DOHH2 (cell line): ENCODE measurements around the gene GOLPH3.

Source experiments
- H3F3A ChIP-seq: fragments of 200-600 bp; sonication (generic), shearing (Covaris generic); 2 replicates; pipeline ENCODE4 v1.6.0; 2016; ENCODE audit warnings: antibody characterized with exemption, mild to moderate bottlenecking; ENCODE audit not compliant: control insufficient read depth, insufficient read depth
- H3K27ac ChIP-seq: fragments of 200-600 bp; sonication (generic); 2 replicates; pipeline ENCODE4 v1.5.1; 2014; ENCODE audit warnings: low read depth, mild to moderate bottlenecking, low read length, moderate library complexity
- H3K27me3 ChIP-seq: fragments of 200-600 bp; sonication (generic); 2 replicates; pipeline ENCODE4 v1.6.1; 2014; ENCODE audit warnings: mild to moderate bottlenecking, low read length, mixed read lengths; ENCODE audit not compliant: control insufficient read depth
- H3K36me3 ChIP-seq: fragments of 200-600 bp; sonication (generic); 2 replicates; pipeline ENCODE4 v1.6.1; 2014; ENCODE audit warnings: mild to moderate bottlenecking, low read length, moderate library complexity, mixed read lengths; ENCODE audit not compliant: control insufficient read depth
- H3K4me1 ChIP-seq: fragments of 200-600 bp; sonication (generic); 2 replicates; pipeline ENCODE4 v1.6.1; 2014; ENCODE audit warnings: mild to moderate bottlenecking, low read length, mixed read lengths; ENCODE audit not compliant: control insufficient read depth
- H3K4me2 ChIP-seq: fragments of 200-600 bp; sonication (generic); 2 replicates; pipeline ENCODE4 v1.6.0; 2014; ENCODE audit warnings: mild to moderate bottlenecking, low read length, moderate library complexity
- H3K4me3 ChIP-seq: fragments of 200-600 bp; sonication (generic); 2 replicates; pipeline ENCODE4 v1.5.1; 2014; ENCODE audit warnings: mild to moderate bottlenecking, low read length, mixed read lengths
- H3K79me2 ChIP-seq: fragments of 200-600 bp; sonication (generic); 2 replicates; pipeline ENCODE4 v1.6.1; 2014; ENCODE audit warnings: mild to moderate bottlenecking, low read length, mixed read lengths; ENCODE audit not compliant: control insufficient read depth
- H3K9me2 ChIP-seq: fragments of 200-600 bp; sonication (generic); replicated peaks from 2 replicates; pipeline ENCODE4 v1.6.1; 2014; ENCODE audit warnings: mild to moderate bottlenecking, low read length, mixed read lengths; ENCODE audit not compliant: control insufficient read depth
- H3K9me3 ChIP-seq: fragments of 200-600 bp; sonication (generic); 2 replicates; pipeline ENCODE4 v1.6.1; 2014; ENCODE audit warnings: antibody characterized with exemption, low read length, mixed read lengths; ENCODE audit not compliant: control insufficient read depth, insufficient read depth
- H4K20me1 ChIP-seq: fragments of 200-600 bp; sonication (generic); 2 replicates; pipeline ENCODE4 v1.6.0; 2014; ENCODE audit warnings: low read depth, mild to moderate bottlenecking, antibody characterized with exemption, low read length, moderate library complexity; ENCODE audit not compliant: control insufficient read depth, insufficient read depth
- EZH2phosphoT487 ChIP-seq: fragments of 200-600 bp; sonication (generic); IDR thresholded peaks from 2 replicates; pipeline ENCODE4 v1.6.1; 2017; ENCODE audit warnings: borderline replicate concordance, mild to moderate bottlenecking, antibody characterized with exemption, low read length, moderate library complexity, mixed read lengths
- TF ChIP-seq, protein P1 (sequence below): fragments of 200-600 bp; sonication (generic); IDR thresholded peaks from one replicate; pipeline ENCODE4 v1.5.1; 2014; ENCODE audit warnings: antibody characterized with exemption, mild to moderate bottlenecking, low read depth, low read length; ENCODE audit not compliant: poor library complexity, severe bottlenecking

GOLPH3 gene

DNA sequence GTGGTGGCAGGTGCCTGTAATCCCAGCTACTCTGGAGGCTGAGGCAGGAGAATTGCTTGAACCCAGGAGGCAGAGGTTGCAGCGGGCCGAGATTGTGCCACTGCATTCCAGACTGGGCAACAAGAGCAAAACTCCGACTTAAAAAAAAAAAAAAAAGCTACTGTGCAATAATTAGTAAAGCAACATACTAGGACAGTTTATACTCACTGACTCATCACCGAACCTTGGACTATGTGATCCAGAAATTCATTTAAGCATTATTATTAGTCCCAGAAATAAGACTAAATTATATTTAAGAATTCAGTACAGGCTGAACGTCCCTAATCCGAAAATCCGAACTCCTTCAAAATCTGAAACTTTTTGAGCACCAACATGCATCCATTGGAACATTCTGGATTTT is 37.8 kb downstream of the GOLPH3 start:
- Histone ChIP-seq H3K4me2 (no peak overlapping the region), H4K20me1 (no peaks in the 10 kb centered on the region), H3K79me2 (peaks cover 25% of the 10 kb centered on the region), H3F3A (no peaks in the 10 kb centered on the region), H3K36me3 (peaks cover 39% of the 10 kb centered on the region), H3K27ac (no peak overlapping the region), H3K9me2 (no peaks in the 10 kb centered on the region), H3K4me3 (no peak overlapping the region), H3K27me3 (no peaks in the 10 kb centered on the region), H3K9me3 (no peaks in the 10 kb centered on the region), H3K4me1 (no peaks in the 10 kb centered on the region)
- TF ChIP-seq, protein P1, sequence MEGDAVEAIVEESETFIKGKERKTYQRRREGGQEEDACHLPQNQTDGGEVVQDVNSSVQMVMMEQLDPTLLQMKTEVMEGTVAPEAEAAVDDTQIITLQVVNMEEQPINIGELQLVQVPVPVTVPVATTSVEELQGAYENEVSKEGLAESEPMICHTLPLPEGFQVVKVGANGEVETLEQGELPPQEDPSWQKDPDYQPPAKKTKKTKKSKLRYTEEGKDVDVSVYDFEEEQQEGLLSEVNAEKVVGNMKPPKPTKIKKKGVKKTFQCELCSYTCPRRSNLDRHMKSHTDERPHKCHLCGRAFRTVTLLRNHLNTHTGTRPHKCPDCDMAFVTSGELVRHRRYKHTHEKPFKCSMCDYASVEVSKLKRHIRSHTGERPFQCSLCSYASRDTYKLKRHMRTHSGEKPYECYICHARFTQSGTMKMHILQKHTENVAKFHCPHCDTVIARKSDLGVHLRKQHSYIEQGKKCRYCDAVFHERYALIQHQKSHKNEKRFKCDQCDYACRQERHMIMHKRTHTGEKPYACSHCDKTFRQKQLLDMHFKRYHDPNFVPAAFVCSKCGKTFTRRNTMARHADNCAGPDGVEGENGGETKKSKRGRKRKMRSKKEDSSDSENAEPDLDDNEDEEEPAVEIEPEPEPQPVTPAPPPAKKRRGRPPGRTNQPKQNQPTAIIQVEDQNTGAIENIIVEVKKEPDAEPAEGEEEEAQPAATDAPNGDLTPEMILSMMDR: no peak

DNA sequence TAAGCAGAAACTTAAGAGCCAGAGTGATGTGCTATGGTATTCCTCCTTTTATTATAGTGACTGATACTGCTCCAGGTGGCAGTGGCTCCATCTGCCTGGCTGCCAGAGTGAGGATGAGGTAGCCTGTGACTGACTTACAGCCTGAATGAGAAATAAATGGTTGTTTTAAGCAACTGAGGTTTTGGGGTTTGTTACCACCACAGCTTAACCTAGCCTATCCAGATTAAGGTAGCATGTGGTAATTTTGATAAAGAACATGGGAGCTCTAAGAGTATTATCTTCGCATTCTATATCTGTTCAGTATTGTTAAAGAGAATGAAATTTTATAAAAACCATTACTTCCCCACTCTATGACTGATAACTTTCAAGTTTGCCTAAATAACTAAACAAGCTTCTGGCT is 39.0 kb downstream of the GOLPH3 start:
- Histone ChIP-seq H3K79me2 (peaks cover 26% of the 10 kb centered on the region), H3K4me1 (no peaks in the 10 kb centered on the region), H3K4me3 (no peak overlapping the region), H3K27ac (no peak overlapping the region), H3K4me2 (no peak overlapping the region), H4K20me1 (no peaks in the 10 kb centered on the region), H3K27me3 (no peaks in the 10 kb centered on the region), H3K36me3 (peaks cover 50% of the 10 kb centered on the region), H3F3A (no peaks in the 10 kb centered on the region), H3K9me3 (no peaks in the 10 kb centered on the region), H3K9me2 (no peaks in the 10 kb centered on the region)
- TF ChIP-seq EZH2phosphoT487: no peak
- TF ChIP-seq, protein P1: no peak

DNA sequence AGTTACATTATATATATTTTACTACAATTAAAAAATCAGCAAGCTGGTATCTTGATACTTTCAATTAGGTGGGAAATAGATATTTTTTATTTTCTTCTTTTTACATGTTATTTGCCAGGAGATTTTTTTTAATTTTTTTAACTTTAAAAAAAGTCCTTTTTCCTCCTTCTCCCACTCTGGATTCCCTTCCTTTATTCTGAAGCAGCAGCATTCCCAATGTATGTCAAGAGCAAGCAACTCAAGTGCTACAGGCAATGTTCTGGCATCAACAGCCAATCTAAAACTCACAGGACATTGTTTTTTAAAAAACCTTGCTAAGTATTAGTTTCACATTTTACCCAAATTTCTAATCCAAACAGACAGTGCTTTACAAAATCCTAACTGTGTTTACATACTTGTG is 41.4 kb downstream of the GOLPH3 start:
- no peaks in the 10 kb centered on the region for H3K4me1 ChIP-seq
- H3K4me2 ChIP-seq: no peak overlapping the region
- H3K27ac ChIP-seq: no peak overlapping the region
- no peak for TF ChIP-seq EZH2phosphoT487
- TF ChIP-seq, protein P1: no peak
- H3K27me3 ChIP-seq: no peaks in the 10 kb centered on the region
- no peaks in the 10 kb centered on the region for H3K9me3 ChIP-seq
- no peaks in the 10 kb centered on the region for H4K20me1 ChIP-seq
- no peak overlapping the region for H3K4me3 ChIP-seq
- H3K79me2 ChIP-seq: peaks cover 23% of the 10 kb centered on the region
- H3K9me2 ChIP-seq: no peaks in the 10 kb centered on the region
- no peaks in the 10 kb centered on the region for H3F3A ChIP-seq
- H3K36me3 ChIP-seq: peaks cover 47% of the 10 kb centered on the region

DNA sequence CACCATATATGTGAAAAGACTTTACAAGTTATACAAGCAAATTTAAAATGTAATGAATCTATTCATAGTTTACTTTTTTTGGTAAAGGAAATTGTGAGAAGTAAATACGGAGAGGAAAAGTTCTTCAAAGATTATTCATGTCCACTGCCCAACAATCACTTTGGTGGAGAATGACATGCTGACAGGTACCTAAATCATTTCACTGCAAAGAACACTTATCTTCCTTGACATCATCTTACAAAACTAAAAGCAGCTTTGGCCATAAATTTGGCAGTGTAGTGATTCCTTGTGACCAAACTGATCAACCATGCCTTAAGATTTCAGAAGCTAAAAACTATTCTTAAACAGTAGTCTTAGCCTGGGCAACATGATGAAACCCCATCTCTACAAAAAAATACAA is 42.5 kb downstream of the GOLPH3 start:
- Histone ChIP-seq H3K79me2 (peaks cover 27% of the 10 kb centered on the region), H3K4me3 (no peak overlapping the region), H3K9me2 (no peaks in the 10 kb centered on the region), H3K27me3 (no peaks in the 10 kb centered on the region), H3K4me2 (no peak overlapping the region), H3K4me1 (no peaks in the 10 kb centered on the region), H3K9me3 (no peaks in the 10 kb centered on the region), H4K20me1 (no peaks in the 10 kb centered on the region), H3K27ac (no peak overlapping the region), H3K36me3 (peaks cover 52% of the 10 kb centered on the region), H3F3A (no peaks in the 10 kb centered on the region)
- TF ChIP-seq, protein P1: no peak
- TF ChIP-seq EZH2phosphoT487: no peak
